ENCODE results near the gene ENO3.

GRCh38 chr17:4944163-4944553 lies 6.8 kb upstream of the ENO3 start:
- TF ChIP-seq CTCF (IDR thresholded peaks at IDR 0.05) (no peak), POLR2A (IDR thresholded peaks at IDR 0.05) (no peak)

All from esophagus squamous epithelium (tissue), 4 donors.